GM18502 (cell line): ENCODE results near the gene ADCY3.

ENCODE experiments used
- ATAC-seq: cut with Tn5 transposase; IDR thresholded peaks from one replicate; pipeline ENCODE4 v1.9.1; 2021; ENCODE audit warnings: mild to moderate bottlenecking; ENCODE audit not compliant: unreplicated experiment, poor library complexity

ADCY3 gene

DNA sequence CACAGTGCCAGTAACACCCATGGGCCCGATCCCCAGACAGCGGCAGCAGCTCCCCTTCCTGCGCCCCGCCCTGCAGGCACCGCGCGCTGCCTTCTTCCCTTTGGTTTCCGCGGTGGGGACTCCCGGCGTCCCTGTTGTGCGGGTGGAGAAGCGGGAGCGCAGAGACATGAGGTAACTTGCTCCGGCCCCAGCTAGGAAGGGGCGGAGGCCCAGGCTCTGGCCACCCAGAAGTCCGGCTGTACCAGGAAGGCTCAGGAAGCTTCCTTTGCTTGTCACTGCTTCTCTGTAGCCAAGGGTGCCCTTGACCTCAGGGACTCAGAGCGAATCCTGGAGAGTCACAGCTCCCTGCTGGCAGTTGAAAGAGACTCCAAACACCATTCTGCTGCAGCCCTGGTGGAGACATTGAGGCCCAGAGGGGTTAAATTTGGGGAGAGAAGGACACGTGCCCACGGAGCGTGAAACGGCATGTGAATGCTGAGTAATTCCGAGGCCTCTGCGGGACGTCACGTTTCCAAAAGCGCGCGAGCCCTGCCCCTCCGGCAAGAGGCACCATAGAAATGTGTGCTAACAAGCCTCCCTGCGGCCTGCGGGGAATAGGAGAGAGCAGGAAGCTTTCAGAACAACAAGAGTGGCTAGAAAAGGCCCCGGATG is 6.7 kb upstream of the ADCY3 start:
- no peak for ATAC-seq

DNA sequence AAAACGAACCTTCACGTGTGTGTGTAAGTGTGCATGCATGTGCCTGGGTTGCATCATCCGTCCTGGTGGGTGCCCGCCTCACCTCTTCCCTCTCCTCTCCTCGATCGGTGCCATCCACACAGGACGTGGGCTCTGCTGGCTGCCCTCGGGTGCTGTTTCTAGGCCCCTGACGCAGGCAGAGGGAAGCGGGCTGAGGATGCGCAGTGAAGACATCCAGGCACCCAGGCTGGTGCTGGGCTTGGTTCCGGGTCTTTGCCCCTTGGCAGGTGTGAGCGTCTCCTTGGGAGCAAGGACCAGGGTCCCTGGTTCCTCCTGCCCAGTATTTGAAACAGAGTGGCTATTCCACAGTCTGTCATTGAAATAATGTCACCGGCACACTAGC is 6.2 kb upstream of the ADCY3 start:
- no peak for ATAC-seq

DNA sequence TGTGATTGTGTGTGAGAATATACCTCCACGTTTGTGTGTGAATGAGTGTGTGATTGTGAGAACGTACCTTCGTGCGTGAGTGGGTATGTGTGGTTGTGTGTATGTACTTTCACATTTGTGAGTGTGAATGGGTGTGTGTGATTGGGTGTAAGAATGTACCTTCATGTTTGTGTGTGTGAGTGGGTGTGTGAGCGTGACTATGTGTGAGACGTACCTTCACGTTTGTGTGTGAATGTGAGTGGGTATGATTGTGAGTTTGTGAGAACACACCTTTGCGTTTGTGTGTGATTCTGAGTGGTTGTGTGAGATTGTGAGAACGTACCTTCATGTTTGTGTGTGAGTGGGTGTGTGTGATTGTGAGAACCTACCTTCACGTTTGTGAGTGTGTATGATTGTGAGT is 5.8 kb upstream of the ADCY3 start:
- ATAC-seq, result no peak

DNA sequence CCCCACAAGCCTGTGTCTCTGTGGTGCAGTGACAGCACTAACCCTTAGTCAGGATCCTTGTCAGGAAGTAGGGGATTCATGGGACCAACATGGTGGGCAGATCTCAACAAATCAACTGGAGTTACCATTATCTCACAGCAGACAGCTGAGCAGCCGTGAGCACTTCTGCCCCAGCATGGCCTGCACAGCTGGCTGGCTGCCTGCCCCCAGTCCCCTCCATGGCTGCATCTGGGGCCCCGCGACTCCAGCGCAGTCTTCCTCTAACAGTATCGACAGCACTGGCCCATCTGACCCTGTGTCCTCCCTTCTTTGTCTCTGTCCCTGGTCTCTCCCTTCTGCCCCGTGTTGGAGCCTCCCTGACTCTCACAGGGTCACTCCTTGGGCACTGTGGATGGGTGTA is 4.7 kb upstream of the ADCY3 start:
- ATAC-seq, result no peak

DNA sequence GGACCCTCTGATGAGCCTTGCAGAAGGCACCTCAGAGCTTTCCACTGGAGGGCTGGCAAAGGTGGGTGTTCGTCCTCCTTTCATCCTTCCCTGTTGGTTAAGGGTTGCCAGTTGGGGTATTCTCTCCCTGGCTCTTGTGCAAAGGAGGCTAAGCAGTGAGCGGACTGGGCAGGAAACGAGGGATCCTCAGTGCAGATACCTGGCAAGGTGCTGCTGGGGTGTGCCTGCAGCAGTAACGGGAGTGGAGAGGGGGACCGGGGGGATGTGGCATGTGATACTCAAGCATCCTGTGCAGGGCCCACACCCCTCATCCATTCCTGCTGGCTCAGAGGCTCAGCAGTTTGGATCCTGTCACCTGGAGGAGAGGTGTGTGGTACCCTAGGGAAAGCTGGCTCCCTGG is 4.2 kb upstream of the ADCY3 start:
- no peak for ATAC-seq

DNA sequence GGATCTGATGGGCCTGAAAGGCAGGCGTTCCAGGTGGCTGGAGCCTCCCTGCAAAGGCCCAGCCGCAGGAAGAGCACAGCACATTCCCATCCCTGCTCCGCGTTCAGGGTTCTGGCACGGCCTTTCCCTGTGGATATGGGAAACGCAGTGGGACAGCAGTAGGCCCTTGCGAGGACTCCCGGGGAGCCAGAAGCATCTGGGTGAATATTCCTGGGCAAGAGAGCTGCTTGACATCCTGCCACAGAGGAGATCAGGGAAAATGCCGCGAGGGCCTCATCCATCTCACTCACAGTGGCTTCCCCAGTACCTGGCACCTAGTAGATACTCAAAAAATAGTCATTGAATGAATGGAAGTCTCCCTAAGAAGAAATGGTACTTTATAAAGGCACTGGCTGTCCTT is 3.1 kb upstream of the ADCY3 start:
- ATAC-seq, result no peak

DNA sequence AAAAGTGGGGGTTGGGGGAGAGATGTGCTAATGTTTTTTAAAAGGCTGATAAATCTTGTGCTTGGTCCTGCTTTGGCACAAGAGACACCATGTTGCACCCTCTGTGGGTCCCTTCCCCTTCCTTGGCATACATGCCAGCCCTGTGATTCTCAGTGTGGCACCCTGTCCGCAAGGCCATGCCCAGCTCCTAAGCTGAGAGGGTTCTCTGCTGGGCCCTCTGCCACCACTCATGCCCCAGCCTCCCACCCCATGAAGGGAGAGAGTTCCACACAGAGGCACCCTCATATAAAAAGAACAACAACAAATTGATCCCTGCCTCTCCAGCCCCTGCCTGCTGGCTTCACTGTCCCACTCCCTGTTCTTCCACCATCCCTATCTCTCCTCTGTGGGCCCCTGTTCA is 2.5 kb upstream of the ADCY3 start:
- no peak for ATAC-seq

DNA sequence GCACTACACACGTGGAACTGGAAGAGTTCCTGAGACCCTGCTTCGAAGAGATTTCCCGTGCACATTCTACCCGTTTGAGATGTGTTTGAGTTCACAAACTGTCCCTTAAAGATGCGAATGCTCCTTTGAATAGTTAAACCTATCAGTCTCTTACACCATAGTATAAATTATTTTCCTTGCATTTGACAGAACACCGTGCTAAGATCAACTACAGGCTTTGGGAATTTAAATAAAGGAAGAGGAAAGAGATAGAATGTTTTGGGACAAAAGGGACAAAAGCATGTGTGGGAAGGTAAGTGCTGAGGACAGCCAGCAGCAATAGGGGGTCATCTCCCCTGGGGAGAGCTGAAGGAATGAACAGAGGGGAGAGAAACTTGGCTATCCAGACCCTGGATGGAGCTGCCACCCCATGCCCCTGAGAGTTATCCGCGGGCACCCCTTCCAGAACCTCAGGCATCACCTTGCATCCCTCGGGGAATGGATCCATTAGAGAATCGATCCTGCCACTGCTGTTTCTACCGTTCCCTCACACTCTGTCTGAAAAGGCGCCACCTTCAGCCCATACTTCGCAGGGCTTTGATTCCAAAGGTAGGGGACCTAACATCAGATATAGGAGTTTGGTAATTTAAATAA is 888 bp upstream of the ADCY3 start:
- ATAC-seq, result peak; percentile 1

DNA sequence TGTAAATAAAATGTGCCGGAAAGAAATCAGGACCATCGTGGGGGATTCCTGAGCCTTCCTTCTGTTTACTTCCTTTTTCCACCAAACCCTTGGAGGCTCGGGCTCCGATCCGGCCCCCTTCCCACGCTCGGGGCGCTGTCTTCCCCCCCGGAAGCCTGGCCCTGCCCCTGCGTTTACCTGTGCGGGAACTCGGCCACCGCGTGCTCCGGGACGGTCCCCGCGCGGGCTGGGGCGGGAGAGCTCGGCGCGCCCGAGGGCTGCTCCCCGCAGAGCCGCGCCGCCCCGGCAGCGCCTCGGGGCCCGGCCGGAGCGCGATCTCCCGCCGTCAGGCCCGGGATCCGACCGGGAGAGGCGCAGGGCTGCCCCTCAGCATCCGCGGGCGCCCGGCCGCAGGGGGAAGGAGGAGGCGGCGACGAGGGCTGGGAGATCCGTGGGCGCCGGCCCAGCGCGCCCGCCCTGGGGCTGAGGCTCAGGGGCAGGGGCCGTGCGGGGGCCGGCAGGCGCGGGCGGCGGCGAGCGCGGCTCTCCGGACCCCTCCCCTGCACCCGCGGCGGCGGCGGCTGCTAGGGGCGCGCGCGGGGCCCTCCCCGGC is 435 bp downstream of the ADCY3 start:
- ATAC-seq, result peak; percentile 23

DNA sequence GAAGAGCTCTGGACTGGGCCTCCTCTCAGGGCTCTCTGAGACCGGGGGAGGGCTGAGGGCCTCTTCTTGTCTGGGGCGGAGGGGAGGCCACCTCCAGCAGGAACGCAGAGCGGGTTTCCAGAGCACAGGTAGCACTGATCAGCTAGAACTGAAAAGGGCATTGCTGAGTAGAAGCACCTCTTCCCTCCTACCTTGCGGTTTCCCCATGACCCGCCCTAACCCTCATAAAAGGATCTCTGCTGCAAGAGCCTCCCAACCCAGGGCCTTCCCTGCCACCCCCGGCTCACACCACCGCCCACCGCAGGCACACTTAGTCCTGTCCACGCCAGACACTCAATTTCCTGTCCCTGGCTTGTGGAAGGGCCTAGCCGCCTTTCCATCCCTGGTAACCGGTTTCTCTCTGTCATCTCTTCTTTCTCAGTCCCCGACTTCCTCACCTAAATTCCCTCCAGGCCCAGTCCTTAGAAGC is 966 bp downstream of the ADCY3 start:
- ATAC-seq, result no peak

DNA sequence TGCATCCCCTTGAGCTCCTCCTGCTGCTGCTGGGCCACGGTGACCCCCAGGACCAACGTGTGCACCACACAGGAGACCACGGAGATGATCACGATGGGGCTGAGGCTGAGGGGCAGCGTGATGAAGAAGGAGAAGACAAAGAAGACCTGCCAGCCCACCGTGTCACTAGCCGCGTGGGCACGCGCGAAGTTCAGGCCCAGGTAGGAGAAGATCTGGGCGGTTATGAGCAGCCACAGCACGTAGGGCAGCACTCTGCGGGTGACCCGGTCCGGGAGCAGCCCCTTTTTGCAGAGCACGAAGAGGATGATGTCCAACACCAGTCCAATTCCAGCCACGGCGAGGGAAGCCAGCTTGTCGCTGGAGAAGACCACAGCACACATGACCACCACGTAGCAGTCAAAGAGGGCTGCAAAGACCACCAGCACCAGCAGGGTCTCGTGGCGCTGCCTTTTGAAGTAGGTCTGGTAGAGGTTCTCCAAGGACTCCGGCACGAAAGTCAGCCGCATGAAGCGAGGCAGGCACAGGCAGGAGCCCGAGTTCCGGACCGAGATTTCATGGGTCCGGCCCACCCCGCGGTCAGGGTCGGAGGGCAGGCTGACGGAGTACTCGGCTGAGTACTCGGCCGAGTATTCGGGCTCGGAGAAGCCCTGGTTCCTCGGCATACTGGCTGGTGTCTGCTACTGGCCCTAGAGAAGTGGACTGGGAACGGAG is 1.6 kb downstream of the ADCY3 start:
- no peak for ATAC-seq

DNA sequence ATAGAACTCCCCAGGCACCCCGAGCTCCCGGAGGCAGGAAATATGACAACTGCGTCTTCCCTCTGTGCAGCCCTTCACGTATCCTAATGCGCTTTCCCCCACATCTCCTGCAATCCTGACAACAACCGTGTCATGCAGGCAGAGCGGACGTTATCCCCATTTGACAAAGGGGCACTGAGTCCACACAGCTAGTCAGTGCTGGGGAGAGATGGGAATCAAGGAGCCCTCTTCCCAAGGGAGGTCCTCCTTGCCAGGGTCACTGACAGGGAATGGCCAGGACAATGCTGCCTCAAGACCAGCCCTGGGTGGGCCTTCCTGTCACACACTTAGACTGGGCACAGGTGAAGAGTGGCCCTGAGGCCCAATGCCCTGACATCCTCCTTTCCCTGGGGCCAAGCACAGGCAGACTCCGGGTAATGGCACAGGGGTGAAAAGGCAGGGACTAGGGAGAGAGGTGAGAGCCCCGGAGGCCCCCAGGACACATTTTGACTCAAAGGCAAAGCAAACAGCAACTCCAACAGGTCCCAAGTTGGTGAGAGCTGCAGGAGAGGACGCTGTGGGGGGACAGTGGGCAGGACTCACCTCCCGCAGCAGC is 2.2 kb downstream of the ADCY3 start:
- no peak for ATAC-seq

DNA sequence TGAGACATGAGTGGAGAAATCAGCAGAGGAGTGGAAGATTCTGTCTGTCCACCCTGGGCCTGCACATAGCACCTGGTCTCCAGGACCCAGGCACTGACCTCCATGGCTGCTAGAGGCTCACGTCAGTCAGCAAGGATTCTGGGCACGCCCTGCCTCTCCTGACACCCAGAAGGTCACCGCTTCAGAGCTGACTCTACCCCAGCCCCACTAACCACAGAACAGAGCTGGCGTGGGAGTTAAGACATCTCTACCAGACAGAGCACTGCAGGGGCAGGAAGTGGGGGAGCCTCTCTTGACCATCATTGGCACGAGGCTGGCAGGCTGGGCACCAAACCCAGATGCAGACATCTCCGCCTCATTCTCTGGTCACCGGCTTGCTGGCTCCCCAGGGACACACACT is 3.0 kb downstream of the ADCY3 start:
- ATAC-seq, result no peak

DNA sequence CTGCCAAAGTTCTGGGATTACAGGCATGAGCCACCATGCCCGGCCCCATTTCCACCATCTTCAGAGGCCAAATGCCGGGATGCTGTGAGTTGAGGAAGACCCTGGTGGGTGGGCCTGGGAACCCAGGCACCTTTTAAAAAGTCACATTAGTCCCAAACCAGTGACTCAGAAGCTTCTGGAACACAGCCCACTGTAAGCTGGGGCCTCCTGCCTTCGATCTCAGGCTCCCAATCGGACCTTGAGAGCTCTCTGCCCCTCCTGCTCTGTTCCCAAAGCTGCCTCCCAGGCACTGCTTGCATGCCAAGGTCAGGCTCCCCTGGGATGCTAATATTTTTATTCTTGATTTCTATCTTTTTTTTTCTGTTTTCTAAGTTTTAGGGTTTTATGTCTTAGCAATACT is 4.2 kb downstream of the ADCY3 start:
- ATAC-seq, result no peak

DNA sequence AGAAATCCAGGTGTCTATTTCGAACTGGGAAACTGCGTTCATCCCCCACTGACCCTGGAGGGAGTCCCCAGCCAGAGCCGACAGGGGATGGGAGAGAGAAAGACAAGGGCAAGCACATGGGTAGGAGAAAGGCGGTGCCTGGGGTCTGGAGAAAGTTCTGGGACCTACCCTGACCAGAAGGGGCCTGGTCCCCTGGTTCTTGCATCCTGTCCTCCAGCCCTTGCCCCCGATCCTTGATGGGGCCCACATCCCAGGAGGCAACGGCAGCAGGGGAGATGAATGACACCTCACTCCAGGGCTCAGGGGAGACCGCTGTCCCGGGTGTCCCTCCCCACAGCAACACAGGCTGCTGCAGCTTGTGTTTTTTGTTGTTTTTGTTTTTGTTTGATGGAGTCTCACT is 4.9 kb downstream of the ADCY3 start:
- no peak for ATAC-seq

DNA sequence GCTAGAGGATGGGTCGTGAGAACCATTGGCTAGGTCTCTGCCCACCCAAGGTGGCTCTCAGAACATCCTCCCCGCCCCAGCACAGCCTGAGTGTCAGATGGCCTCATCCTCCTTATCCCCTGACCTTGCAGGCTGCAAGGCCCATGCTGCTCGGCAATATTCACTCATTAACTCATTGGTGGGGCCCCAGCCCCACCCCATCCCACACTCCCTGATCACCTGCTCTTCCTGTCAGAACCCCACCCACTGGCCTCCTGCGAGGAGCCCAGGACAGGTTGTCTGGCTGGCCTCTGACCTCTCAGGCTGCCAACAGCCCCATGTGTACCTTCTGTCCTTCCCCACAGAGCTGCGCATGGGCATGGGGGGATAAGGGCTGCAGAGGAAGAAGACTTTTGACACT is 5.3 kb downstream of the ADCY3 start:
- ATAC-seq, result no peak

DNA sequence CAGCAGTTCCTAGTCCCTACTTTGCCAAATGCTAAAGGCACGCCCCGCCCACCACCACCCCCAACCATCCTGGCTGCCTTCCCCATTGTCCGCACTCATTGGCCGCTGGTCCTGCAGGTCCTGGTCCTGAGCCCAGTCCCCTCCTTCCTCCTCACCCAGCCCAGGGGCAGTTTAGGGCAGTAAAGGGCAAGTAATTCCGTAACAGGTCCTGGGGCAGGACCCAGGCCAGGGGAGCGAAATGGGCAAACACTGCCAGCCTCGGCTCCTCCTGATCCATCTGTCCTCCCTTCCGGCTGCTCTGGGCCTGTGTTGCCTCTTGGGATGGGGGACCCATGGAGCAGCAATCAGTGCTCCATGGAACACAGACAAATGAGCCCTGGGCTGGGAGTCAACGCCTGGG is 6.1 kb downstream of the ADCY3 start:
- no peak for ATAC-seq

DNA sequence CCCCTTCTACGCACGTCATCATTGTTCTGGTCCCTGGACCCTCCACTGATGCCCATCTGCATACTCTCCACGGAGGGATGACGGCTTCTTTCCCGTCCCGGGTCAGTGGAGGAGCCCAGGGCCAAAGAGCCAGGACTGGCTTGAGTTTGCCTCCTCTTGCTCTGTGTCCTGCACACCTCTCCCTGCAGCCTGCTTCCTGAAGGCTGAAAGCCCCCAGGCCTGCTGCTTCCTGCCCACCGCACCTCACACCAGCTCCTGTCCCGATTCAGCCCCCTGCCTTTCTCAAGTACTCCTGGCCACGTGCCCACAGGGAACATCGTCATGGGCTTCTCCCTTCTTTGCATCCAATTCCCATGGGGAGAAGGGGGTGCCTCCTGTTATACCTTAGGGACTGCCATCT is 7.1 kb downstream of the ADCY3 start:
- no peak for ATAC-seq

DNA sequence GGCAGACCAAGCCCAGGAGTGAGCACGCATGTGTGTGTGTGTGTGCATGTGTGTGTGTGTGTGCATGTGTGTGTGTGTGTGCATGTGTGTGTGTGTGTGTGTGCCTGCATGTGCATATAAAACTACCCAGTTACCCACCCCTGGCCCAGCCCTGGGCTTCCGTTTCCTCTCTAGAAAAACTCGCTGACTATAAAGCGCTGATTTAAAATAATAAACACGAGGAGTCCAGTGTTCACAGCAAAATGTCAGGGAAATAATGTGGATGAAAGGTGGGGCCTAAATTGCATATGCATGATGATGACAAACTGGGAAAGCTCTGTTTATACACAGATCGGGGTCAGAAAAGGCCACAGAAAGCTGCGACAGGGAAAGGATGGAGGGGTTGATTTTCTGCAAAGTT is 7.5 kb downstream of the ADCY3 start:
- no peak for ATAC-seq

DNA sequence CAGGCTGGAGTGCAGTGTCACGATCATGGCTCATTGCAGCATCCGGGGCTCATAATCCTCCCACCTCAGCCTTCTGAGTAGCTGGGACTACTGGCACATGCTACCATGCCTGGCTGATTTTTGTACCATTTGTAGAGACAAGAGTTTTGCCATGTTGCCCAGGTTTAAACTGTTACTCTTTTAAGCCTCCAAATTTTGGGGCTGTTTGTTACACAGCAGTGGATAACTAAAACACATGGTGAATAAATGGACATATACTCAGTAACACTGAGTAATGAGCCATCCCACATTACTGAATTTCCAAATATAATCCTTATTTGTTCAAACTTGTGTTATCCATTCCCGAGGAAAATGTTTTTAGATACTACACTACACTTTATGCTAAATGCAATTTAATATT is 9.8 kb downstream of the ADCY3 start:
- no peak for ATAC-seq

DNA sequence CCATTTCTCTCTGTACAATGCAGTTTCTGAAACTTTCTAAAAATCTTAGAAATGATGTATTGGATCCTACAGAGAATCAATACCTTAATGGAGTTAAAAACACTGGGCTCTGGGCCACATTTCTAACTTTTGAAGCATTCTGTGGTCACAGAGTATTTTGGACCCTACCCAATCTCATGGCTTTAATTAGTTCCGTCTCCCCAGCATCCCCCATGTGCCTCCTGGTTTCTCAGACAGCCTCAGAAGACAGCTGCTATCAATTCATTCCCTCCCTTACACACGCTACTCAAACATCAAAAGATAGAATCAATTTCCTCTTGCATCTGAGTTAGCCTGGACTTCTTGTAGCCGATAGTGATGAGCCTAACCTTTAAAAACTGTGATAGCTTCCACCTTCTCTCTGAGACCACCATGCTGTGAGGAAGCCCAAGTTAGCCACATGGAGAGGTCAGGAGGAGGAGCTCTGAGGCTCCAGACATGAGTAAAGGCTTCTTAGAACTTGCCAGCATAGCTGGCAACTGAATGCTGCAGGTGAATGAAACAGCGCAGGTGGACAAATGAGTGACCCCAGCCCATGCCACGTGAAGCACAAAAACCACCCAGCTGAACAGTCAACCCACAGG is 10.4 kb downstream of the ADCY3 start:
- no peak for ATAC-seq
